Tibial nerve (tissue), 4 donors: ENCODE data around the gene SYTL3. TPM values are rescaled to one million over a fixed set of nuclear protein-coding genes. Genes with fewer than 3 reads are reported as not detected.
"Not testable (repeated sequence)": the region's sequence is repeated elsewhere in the genome, so short reads cannot be mapped to it uniquely, and the experiment has no call there.

Source experiments
- DNase-seq, 2 donors: peaks; one replicate each; pipeline ENCODE4 v3.0.0-alpha.2; 2019; ENCODE audit warnings: low spot score in 2 of 2
- H3K27ac ChIP-seq, 4 donors: fragments of 200-600 bp; sonication (generic) in 3 of 4; one replicate each; pipeline ENCODE4 v1.5.1; 2017 to 2019; ENCODE audit warnings: mild to moderate bottlenecking in 1 of 4
- H3K27me3 ChIP-seq, 2 donors: fragments of 200-600 bp; sonication (generic) in 1 of 2; one replicate each; pipeline versions ENCODE4 v1.5.1 to v1.6.0; 2017 to 2019
- H3K36me3 ChIP-seq, 3 donors: fragments of 200-600 bp; sonication (generic); one replicate each; pipeline ENCODE4 v1.5.1; 2018 to 2019
- H3K4me1 ChIP-seq, 4 donors: fragments of 200-600 bp; sonication (generic) in 3 of 4; one replicate each; pipeline ENCODE4 v1.5.1; 2017 to 2019
- H3K4me3 ChIP-seq, 4 donors: fragments of 200-600 bp; sonication (generic) in 3 of 4; one replicate each; pipeline ENCODE4 v1.5.1; 2017 to 2019; ENCODE audit warnings: mild to moderate bottlenecking in 1 of 4, moderate library complexity in 1 of 4
- H3K9me3 ChIP-seq, 4 donors: fragments of 200-600 bp; sonication (generic) in 3 of 4; one replicate each; pipeline ENCODE4 v1.5.1; 2017 to 2019
- EP300 ChIP-seq, 2 donors: sonication (generic); formaldehyde crosslinking; IDR thresholded peaks; one replicate each; pipeline ENCODE4 v1.6.1; 2017; ENCODE audit warnings: antibody characterized with exemption in 2 of 2, mild to moderate bottlenecking in 1 of 2
- POLR2A ChIP-seq, 2 donors: fragments of 450-650 bp; IDR thresholded peaks; one replicate each; pipeline ENCODE4 v1.6.1; 2017; ENCODE audit warnings: antibody characterized with exemption in 2 of 2, mild to moderate bottlenecking in 2 of 2, moderate library complexity in 2 of 2
- WGBS, 2 donors: methylation state at CpG; one replicate each; pipeline ENCODE4 v1.1.5; 2018; 5-methylcytosine and 5-hydroxymethylcytosine counted together
- total RNA-seq, 4 donors: library from RNA; depleted of rRNA; stranded (reverse); fragments of >200 nt; gene quantifications; one replicate each; pipeline ENCODE4 v1.1.0, GENCODE V29; 2016
- TF ChIP-seq, protein P1 (sequence below), 5 experiments: fragments of 200-600 bp in 3 of 5; fragments of 450-650 bp in 2 of 5; sonication (generic) in 3 of 5; IDR thresholded peaks; one replicate each; pipeline ENCODE4 v1.5.1; 2016 to 2019; ENCODE audit warnings: antibody characterized with exemption in 5 of 5, mild to moderate bottlenecking in 3 of 5, moderate library complexity in 2 of 5

SYTL3 gene
- total RNA-seq, 4 donors from 2014 or later = 1.3 to 6.7 (median 3.6) TPM

DNA sequence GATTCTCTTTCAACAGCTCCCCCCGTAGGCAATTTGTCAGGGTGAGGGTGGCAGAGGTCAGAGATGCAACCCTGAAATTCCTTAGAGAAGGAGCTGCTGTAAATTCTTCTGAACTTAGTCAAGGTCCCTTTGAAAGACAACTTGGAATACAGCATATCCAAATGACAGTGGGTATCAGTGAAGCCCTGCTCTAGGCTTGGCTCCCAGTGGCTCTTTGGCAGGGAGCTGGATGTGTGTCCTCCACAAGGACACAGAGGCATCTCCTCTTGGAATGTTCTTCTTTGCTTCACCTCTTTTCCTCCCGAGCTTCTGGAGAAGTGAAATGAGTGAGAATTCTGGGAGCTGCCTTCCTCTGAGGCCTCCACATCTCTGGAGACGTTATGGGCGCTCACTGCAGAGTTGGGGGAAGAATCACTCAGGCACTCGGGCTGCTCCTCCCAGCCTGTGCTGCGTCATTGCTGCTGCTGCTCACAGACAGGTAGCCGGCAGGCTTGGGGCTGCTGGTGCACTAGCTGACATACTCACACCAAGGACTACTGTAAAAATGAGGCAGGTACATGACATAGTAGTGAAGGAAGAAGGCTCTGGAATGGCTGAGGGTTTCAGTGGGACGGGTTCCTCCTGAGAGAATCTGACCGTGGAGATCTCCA, 39.4 kb upstream of the SYTL3 start:
- Histone ChIP-seq H3K4me1 (no peaks in the 10 kb centered on the region), H3K27me3 (no peaks in the 10 kb centered on the region), H3K4me3 (no peak overlapping the region), H3K36me3 (peaks cover 0 to 88% (median 27%) of the 10 kb centered on the region in 3 donors), H3K27ac (no peak overlapping the region), H3K9me3 (peaks cover 0 to 6% (median 0%) of the 10 kb centered on the region in 4 donors)
- 74 to 84% methylated on average over 9 of the region's 9 CpGs for WGBS, 2 donors
- TF ChIP-seq POLR2A (IDR thresholded peaks at IDR 0.05) (no peak), EP300 (IDR thresholded peaks at IDR 0.05) (no peak)
- TF ChIP-seq, protein P1, sequence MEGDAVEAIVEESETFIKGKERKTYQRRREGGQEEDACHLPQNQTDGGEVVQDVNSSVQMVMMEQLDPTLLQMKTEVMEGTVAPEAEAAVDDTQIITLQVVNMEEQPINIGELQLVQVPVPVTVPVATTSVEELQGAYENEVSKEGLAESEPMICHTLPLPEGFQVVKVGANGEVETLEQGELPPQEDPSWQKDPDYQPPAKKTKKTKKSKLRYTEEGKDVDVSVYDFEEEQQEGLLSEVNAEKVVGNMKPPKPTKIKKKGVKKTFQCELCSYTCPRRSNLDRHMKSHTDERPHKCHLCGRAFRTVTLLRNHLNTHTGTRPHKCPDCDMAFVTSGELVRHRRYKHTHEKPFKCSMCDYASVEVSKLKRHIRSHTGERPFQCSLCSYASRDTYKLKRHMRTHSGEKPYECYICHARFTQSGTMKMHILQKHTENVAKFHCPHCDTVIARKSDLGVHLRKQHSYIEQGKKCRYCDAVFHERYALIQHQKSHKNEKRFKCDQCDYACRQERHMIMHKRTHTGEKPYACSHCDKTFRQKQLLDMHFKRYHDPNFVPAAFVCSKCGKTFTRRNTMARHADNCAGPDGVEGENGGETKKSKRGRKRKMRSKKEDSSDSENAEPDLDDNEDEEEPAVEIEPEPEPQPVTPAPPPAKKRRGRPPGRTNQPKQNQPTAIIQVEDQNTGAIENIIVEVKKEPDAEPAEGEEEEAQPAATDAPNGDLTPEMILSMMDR (IDR thresholded peaks at IDR 0.05) = no peak
- DNase-seq = no peak

DNA sequence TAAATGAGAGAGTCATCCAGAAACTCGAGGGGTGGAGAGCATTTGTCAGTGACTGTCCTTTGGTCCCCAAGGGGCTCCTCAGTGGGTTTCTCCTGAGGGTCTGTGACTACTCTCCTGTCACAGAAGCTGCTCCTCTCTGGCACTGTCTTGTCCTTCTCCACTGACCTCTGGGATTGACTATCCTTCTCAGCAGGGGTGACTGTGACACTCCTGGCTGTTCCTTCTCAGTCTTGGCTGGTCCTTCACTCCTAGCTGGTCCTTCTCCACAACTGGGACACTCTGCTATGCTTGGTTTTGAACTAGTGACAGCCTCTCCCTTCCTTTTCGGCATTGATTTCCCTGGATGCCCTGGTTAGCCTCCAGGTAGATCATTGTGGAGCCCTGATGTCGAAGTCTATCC, 38.8 kb upstream of the SYTL3 start:
- peaks cover 0 to 86% (median 27%) of the 10 kb centered on the region in 3 donors for H3K36me3 ChIP-seq
- TF ChIP-seq, protein P1 (IDR thresholded peaks at IDR 0.05) = no peak
- TF ChIP-seq EP300 (IDR thresholded peaks at IDR 0.05) = no peak
- TF ChIP-seq POLR2A (IDR thresholded peaks at IDR 0.05) = no peak
- no peaks in the 10 kb centered on the region for H3K27me3 ChIP-seq
- no peak overlapping the region for H3K27ac ChIP-seq
- DNase-seq = no peak
- H3K4me1 ChIP-seq = no peaks in the 10 kb centered on the region
- 85 to 87% methylated on average over 3 of the region's 3 CpGs for WGBS, 2 donors
- no peak overlapping the region for H3K4me3 ChIP-seq
- peaks cover 0 to 10% (median 0%) of the 10 kb centered on the region in 4 donors for H3K9me3 ChIP-seq

DNA sequence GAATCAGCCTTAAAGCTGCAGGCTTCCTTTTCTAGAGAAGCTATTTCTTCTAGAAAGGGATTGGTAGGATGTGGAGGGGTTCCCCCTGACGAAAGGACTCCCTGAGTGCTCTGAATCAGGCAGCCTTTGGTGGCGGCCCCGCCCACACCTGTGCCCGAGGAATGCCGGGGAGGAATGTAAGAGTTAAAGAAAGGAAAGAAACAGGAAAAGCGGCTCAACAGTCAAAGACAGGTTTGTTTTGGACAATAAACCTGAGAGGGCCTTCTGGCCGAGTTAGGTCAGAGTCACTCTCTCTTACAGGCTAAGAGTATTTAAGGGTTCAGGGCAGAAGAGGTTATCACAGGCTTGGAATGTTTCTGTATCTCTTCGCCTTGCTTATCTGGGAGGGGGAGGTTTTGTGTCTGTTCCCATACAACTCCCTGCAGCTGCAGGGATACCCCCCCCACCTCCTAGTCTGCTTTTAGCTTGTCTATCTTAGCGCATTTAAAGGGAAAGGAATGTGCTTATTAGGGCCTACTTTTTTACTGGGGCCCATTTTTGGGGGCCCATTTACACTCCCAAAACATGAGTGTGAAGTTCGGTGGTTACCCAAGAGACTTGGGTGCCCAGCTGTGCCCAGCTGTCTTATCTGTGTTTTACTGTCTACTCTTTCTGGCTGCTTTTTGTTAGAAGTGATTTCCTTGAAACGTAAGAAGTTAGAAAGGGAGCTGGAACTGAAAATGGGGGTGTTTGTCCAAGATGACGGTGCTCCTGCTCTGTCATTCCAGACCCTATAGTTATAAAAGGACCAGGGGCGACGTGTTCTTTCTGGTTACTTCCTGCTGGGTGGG, 38.1 kb upstream of the SYTL3 start:
- H3K4me3 ChIP-seq = no peak overlapping the region
- no peaks in the 10 kb centered on the region for H3K27me3 ChIP-seq
- H3K9me3 ChIP-seq = peaks cover 0 to 10% (median 0%) of the 10 kb centered on the region in 4 donors
- TF ChIP-seq, protein P1 (IDR thresholded peaks at IDR 0.05) = no peak
- no peak for TF ChIP-seq POLR2A (IDR thresholded peaks at IDR 0.05)
- TF ChIP-seq EP300 (IDR thresholded peaks at IDR 0.05) = no peak
- DNase-seq = no peak
- 78 to 79% methylated on average over 14 of the region's 14 CpGs for WGBS, 2 donors
- H3K4me1 ChIP-seq = no peaks in the 10 kb centered on the region
- H3K36me3 ChIP-seq = peaks cover 0 to 82% (median 24%) of the 10 kb centered on the region in 3 donors
- H3K27ac ChIP-seq = no peak overlapping the region

DNA sequence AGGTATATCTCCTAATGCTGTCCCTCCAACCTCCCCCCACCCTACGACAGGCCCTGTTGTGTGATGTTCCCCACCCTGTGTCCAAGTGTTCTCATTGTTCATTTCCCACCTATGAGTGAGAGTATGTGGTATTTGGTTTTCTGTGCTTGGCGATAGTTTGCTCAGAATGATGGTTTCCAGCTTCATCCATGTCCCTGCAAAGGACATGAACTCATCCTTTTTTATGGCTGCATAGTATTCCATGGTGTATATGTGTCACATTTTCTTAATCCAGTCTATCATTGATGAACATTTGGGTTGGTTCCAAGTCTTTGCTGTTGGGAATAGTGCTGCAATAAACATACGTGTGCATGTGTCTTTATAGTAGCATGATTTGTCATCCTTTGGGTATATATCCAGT, 35.2 kb upstream of the SYTL3 start:
- Histone ChIP-seq H3K9me3 (peaks cover 0 to 10% (median 0%) of the 10 kb centered on the region in 4 donors), H3K36me3 (peaks cover 0 to 64% (median 5%) of the 10 kb centered on the region in 3 donors)
- H3K27me3 ChIP-seq, DNase-seq, H3K4me1 ChIP-seq, H3K4me3 ChIP-seq, H3K27ac ChIP-seq: not testable (repeated sequence)
- 95 to 98% methylated on average over 3 of the region's 3 CpGs for WGBS, 2 donors

DNA sequence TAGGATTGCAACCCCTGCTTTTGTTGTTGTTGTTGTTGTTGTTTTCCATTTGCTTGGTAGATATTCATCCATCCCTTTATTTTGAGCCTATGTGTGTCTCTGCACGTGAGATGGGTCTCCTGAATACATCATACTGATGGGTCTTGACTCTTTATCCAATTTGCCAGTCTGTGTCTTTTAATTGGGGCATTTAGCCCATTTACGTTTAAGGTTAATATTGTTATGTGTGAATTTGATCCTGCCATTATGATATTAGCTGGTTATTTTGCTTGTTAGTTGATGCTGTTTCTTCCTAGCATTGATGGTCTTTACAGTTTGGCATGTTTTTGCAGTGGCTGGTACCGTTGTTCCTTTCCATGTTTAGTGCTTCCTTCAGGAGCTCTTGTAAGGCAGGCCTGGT, 31.6 kb upstream of the SYTL3 start:
- DNase-seq, H3K4me1 ChIP-seq, H3K4me3 ChIP-seq, H3K27ac ChIP-seq, H3K27me3 ChIP-seq: not testable (repeated sequence)
- H3K9me3 ChIP-seq = peaks cover 0 to 10% (median 0%) of the 10 kb centered on the region in 4 donors
- H3K36me3 ChIP-seq = peaks cover 0 to 71% (median 0%) of the 10 kb centered on the region in 3 donors
- WGBS, 2 donors = 93 to 97% methylated on average over 3 of the region's 3 CpGs
